Measurements from ENCODE around the gene ADGRL3.

DNA sequence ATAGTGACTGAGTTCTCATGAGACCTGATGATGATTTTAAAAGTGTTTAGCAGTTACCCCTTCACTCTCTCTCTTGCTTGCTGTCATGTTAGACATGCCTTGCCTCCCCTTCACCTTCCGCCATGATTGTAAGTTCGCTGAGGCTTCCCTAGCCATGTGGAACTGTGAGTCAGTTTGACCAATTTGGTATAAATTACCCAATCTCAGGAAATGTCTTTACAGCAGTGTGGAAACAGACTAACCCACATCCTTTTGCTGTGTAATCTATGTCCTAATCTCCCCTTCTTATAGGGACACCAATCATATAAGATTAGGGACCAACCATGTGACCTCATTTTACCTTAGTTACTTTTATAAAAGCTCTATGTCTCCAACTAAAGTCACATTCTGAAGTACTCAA lies 677.8 kb downstream of the ADGRL3 start:
- TF ChIP-seq, protein P1, sequence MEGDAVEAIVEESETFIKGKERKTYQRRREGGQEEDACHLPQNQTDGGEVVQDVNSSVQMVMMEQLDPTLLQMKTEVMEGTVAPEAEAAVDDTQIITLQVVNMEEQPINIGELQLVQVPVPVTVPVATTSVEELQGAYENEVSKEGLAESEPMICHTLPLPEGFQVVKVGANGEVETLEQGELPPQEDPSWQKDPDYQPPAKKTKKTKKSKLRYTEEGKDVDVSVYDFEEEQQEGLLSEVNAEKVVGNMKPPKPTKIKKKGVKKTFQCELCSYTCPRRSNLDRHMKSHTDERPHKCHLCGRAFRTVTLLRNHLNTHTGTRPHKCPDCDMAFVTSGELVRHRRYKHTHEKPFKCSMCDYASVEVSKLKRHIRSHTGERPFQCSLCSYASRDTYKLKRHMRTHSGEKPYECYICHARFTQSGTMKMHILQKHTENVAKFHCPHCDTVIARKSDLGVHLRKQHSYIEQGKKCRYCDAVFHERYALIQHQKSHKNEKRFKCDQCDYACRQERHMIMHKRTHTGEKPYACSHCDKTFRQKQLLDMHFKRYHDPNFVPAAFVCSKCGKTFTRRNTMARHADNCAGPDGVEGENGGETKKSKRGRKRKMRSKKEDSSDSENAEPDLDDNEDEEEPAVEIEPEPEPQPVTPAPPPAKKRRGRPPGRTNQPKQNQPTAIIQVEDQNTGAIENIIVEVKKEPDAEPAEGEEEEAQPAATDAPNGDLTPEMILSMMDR (IDR thresholded peaks at IDR 0.05; ENCODE audit: low read depth, low read length): no peak
- TF ChIP-seq EZH2phosphoT487 (IDR thresholded peaks at IDR 0.05; ENCODE audit: low read depth): no peak

Data from OCI-LY3 (cell line).